Type B pancreatic cell (in vitro differentiated cells): Measurements from ENCODE around the gene RAVER1. TPM values are rescaled to one million over a fixed set of nuclear protein-coding genes. Genes with fewer than 3 reads are reported as not detected.
A peak's percentile ranks its signal among the peaks of the same experiment; 100 is the strongest.

Experiments
- DNase-seq: peaks from one replicate; pipeline ENCODE4 v3.0.0; 2021; ENCODE audit warnings: mixed read lengths; ENCODE audit not compliant: unreplicated experiment; ENCODE audit errors: extremely low spot score
- H3K27ac Mint-ChIP-seq: 2 replicates; pipeline ENCODE4 v1.8.0; 2021; ENCODE audit warnings: mild to moderate bottlenecking, mixed read lengths
- H3K27me3 Mint-ChIP-seq: 2 replicates; pipeline ENCODE4 v1.8.0; 2021; ENCODE audit warnings: mixed read lengths
- H3K36me3 Mint-ChIP-seq: 2 replicates; pipeline ENCODE4 v1.8.0; 2021; ENCODE audit warnings: mixed read lengths
- H3K4me1 Mint-ChIP-seq: one replicate; pipeline ENCODE4 v1.8.0; 2021; ENCODE audit warnings: mixed read lengths; ENCODE audit not compliant: unreplicated experiment
- H3K4me3 Mint-ChIP-seq: 2 replicates; pipeline ENCODE4 v1.8.0; 2021; ENCODE audit warnings: mild to moderate bottlenecking, mixed read lengths
- H3K9me3 Mint-ChIP-seq: 2 replicates; pipeline ENCODE4 v1.8.0; 2021; ENCODE audit warnings: mixed read lengths
- total RNA-seq: library from RNA; stranded (reverse); gene quantifications from 2 replicates; pipeline ENCODE4 v1.2.1, GENCODE V29; 2021; ENCODE audit warnings: low replicate concordance
- TF ChIP-seq, protein P1 (sequence below): fragments of 200-600 bp; sonication (generic); conservative IDR thresholded peaks from 2 replicates; pipeline ENCODE4 v1.5.0; 2021; ENCODE audit warnings: antibody characterized with exemption, mild to moderate bottlenecking

RAVER1 gene
- total RNA-seq, 1 donor from 2014 or later: 48.4 TPM

DNA sequence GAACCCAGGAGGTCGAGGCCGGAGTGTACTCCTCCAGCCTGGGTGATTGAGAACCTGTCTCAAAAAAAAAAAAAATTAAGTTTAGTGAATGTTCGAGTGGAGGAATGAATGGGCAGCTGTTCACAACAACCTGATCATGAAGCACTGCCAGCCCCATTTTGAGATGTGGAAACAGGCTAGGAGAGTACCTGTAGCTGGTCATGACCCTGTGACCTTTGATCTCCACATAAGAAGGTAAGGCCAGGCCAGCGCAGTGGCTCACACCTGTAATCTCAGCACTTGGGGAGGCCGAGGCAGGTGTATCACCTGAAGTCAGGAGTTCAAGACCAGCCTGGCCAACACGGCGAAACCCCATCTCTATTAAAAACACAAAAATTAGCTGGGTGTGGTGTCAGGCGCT, 7.6 kb downstream of the RAVER1 start:
- H3K4me3 Mint-ChIP-seq: no peak overlapping the region
- DNase-seq: no peak
- TF ChIP-seq, protein P1, sequence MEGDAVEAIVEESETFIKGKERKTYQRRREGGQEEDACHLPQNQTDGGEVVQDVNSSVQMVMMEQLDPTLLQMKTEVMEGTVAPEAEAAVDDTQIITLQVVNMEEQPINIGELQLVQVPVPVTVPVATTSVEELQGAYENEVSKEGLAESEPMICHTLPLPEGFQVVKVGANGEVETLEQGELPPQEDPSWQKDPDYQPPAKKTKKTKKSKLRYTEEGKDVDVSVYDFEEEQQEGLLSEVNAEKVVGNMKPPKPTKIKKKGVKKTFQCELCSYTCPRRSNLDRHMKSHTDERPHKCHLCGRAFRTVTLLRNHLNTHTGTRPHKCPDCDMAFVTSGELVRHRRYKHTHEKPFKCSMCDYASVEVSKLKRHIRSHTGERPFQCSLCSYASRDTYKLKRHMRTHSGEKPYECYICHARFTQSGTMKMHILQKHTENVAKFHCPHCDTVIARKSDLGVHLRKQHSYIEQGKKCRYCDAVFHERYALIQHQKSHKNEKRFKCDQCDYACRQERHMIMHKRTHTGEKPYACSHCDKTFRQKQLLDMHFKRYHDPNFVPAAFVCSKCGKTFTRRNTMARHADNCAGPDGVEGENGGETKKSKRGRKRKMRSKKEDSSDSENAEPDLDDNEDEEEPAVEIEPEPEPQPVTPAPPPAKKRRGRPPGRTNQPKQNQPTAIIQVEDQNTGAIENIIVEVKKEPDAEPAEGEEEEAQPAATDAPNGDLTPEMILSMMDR: no peak
- H3K4me1 Mint-ChIP-seq: no peaks in the 10 kb centered on the region
- H3K36me3 Mint-ChIP-seq: peaks cover 10% of the 10 kb centered on the region
- no peak overlapping the region for H3K27ac Mint-ChIP-seq
- no peaks in the 10 kb centered on the region for H3K27me3 Mint-ChIP-seq
- no peaks in the 10 kb centered on the region for H3K9me3 Mint-ChIP-seq

DNA sequence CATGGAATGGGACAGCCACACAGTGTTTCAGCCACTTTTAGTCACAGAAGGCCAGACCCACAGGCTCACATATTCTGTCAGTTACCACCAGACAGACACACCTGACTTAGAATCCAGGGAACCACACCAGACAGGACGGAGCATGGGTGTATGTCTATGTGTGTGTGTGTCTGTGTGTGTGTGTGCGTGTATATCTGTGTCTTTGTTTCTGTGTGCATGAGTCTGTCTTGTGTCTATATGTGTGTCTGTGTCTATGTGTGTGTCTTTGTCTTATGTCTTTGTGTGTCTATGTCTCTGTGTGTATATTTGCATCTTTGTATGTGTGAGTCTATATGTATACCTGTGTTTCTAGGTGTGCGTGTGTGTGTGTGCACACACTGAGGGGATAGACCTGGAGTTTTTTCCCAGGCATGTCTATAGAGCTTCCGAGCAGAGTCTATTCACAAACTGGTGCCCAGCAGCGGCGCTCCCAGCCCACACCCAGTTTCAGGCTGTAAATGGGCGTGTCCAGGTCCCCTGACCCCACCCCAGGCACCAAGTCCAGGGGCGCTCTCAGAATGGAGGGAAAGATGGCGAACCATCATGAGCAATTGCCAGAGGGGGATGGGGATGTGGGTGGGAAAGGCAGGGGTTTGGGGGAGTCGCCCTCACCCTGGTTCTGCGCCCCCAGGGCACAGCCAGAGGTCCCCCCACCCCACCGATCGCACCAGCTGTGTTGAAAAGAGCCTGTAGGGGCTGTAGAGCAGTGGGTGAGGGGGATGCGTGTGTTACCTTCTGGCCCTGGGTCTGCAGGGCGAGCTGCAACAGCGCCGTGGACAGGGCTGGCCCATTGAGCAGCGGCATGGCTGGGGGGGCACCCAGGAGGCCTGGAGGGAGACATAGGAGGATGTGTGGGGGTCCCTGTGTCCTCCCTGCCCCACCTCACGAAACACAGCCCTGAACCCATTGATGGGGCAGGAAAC, 11.2 kb downstream of the RAVER1 start:
- H3K27ac Mint-ChIP-seq: peak overlapping the region; percentile 6
- no peak for DNase-seq
- no peaks in the 10 kb centered on the region for H3K9me3 Mint-ChIP-seq
- H3K4me1 Mint-ChIP-seq: no peaks in the 10 kb centered on the region
- H3K4me3 Mint-ChIP-seq: no peak overlapping the region
- TF ChIP-seq, protein P1: no peak
- H3K27me3 Mint-ChIP-seq: no peaks in the 10 kb centered on the region
- peaks cover 10% of the 10 kb centered on the region for H3K36me3 Mint-ChIP-seq

DNA sequence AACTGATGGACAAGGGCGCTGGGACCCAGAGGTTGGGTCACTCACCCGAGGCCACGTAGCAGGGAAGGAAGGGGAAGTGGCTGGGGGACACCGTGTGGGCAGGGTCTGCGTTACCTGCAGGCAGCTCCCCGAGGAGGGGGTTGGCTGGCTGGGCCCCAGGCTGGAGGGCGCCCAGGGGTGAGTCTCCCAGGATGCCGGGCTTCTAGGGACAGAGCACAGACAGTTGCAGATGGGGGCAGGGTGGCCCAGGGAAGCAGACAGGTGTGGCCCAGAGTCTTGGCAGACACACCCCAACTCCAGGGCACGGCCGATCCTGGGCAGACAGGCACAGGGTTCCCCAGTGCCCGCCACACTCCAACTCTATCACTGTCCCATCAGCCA, 11.9 kb downstream of the RAVER1 start:
- Mint-ChIP-seq H3K4me1 (no peaks in the 10 kb centered on the region), H3K9me3 (no peaks in the 10 kb centered on the region), H3K27ac (no peak overlapping the region), H3K4me3 (no peak overlapping the region), H3K27me3 (no peaks in the 10 kb centered on the region), H3K36me3 (peaks cover 10% of the 10 kb centered on the region)
- no peak for DNase-seq
- TF ChIP-seq, protein P1: no peak

DNA sequence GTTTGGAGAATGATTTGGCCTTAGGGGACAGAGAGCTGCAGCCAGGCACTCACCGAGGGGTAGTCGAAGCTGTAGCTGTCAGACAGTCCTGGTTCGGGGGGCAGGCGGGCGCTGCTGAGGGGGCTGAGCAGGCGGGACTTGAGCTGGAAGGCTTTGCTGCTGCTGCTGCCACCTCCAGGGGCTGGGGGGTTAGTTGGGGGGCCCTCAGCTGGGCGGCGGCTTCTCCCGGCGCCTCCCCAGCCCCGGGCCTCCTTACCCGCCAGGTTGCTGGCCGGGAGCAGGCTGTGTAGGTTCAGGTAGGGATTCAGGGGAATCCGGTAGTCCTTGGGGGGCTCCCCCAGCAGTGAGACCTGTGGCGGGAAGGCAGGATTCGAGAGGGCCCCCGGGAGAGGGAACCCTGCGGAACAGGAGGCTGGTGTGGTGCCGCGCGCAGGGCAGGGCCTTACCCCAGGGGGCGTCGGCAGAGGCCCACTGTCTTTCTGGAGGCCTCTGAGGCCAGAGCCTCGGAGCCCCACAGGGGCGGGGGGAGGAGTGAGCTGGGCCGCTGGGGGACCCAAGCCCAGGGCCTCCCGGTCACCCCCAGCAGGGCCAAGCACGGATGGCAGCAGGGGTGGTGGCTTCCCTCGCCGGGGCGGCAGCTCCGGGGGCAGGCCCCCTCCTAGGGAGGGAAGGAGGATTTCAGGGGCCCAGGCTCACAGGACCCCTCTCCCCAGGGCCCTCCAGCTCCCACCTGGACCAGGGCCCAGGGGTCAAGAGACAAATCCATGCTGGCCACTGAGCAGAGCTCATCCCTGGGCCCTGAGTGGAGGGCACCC, 12.5 kb downstream of the RAVER1 start:
- no peaks in the 10 kb centered on the region for H3K27me3 Mint-ChIP-seq
- TF ChIP-seq, protein P1: no peak
- DNase-seq: no peak
- H3K4me3 Mint-ChIP-seq: no peak overlapping the region
- H3K4me1 Mint-ChIP-seq: peaks cover 5% of the 10 kb centered on the region
- no peaks in the 10 kb centered on the region for H3K9me3 Mint-ChIP-seq
- no peak overlapping the region for H3K27ac Mint-ChIP-seq
- H3K36me3 Mint-ChIP-seq: peaks cover 12% of the 10 kb centered on the region

DNA sequence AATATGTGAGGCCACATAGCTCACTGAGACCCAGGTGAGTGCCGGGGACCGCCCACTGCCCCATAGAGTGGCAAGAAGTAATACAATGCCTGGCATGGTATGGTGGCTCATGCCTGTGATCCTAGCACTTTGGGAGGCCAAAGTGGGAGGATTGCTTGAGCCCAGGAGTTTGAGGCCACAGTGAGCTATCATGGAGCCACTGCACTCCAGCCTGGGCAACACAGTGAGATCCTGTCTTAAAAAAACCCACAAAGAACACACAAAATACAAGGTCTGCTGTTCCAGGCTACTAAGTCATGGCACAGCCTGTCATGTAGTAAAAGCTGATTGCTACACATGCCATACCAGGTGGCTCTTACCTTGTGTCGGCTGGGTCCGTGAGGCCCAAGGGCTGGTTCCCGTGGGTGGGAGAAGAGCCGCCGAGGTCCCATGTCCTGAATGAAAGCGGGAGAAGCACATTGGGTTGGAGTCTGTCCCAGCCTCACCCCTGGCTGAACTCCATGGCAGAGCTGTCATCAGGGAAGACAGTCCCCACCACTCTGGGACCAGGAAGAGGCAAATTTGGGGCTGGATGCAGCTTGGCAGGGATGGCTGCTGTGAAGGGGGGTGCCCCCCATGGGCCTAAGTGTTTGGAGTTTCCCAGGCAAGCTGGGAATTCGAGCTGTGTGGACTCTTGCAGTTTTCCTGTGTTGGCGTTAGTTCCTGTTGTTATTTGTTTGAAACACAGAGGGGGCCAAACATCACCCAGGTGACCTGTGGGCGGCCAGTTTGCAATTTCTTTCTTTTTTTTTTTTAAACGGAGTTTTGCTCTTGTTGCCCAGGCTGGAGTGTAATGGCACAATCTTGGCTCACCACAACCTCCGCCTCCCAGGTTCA, 14.3 kb downstream of the RAVER1 start:
- TF ChIP-seq, protein P1: no peak
- Mint-ChIP-seq H3K9me3 (no peaks in the 10 kb centered on the region), H3K27me3 (no peaks in the 10 kb centered on the region), H3K4me1 (peaks cover 14% of the 10 kb centered on the region), H3K4me3 (no peak overlapping the region), H3K36me3 (peaks cover 13% of the 10 kb centered on the region), H3K27ac (no peak overlapping the region)
- DNase-seq: no peak
